GM06990 (cell line): ENCODE results near the gene SIK2.

ENCODE experiments used
- DNase-seq: peaks from one replicate; pipeline ENCODE4 v3.0.0-alpha.2; 2011; ENCODE audit not compliant: insufficient read length; ENCODE audit errors: extremely low read depth
- H3K27me3 ChIP-seq: replicated peaks from 2 replicates; pipeline ENCODE4 v1.6.0; 2011; ENCODE audit warnings: low read length; ENCODE audit not compliant: control insufficient read depth, insufficient read depth
- H3K36me3 ChIP-seq: 2 replicates; pipeline ENCODE4 v1.5.1; 2011; ENCODE audit warnings: low read length; ENCODE audit not compliant: control insufficient read depth, insufficient read depth
- H3K4me3 ChIP-seq: replicated peaks from 2 replicates; pipeline ENCODE4 v1.5.1; 2011; ENCODE audit warnings: low read depth, mild to moderate bottlenecking, control low read depth, low read length
- CTCF ChIP-seq: IDR thresholded peaks from 2 replicates; pipeline ENCODE4 v1.5.1; 2011; ENCODE audit warnings: low read length, control low read depth, mild to moderate bottlenecking, inconsistent platforms; ENCODE audit not compliant: insufficient read depth, poor library complexity, severe bottlenecking

SIK2 gene

GRCh38 chr11:111591187-111591960 is 10.9 kb upstream of the SIK2 start:
- Histone ChIP-seq H3K4me3 (no peak overlapping the region), H3K36me3 (no peaks in the 10 kb centered on the region), H3K27me3 (no peaks in the 10 kb centered on the region)
- TF ChIP-seq CTCF: no peak
- no peak for DNase-seq

- DNase-seq: no peak
- no peaks in the 10 kb centered on the region for H3K27me3 ChIP-seq
- no peak overlapping the region for H3K4me3 ChIP-seq
- no peak for TF ChIP-seq CTCF
- no peaks in the 10 kb centered on the region for H3K36me3 ChIP-seq
These were observed 9.8 kb upstream of the SIK2 start for GRCh38 chr11:111592491-111592890.

GRCh38 chr11:111596319-111596718 is 5.9 kb upstream of the SIK2 start:
- Histone ChIP-seq H3K4me3 (no peak overlapping the region), H3K27me3 (no peaks in the 10 kb centered on the region), H3K36me3 (no peaks in the 10 kb centered on the region)
- no peak for DNase-seq
- no peak for TF ChIP-seq CTCF

- TF ChIP-seq CTCF: no peak
These were observed 4.1 kb upstream of the SIK2 start for GRCh38 chr11:111598148-111598547.

GRCh38 chr11:111598559-111598958 is 3.7 kb upstream of the SIK2 start:
- DNase-seq: no peak
- no peak for TF ChIP-seq CTCF
- H3K27me3 ChIP-seq: no peaks in the 10 kb centered on the region

More at GRCh38 chr11:111598148-111598547, 4.1 kb upstream of the SIK2 start:
- Histone ChIP-seq H3K27me3 (no peaks in the 10 kb centered on the region), H3K4me3 (no peak overlapping the region), H3K36me3 (no peaks in the 10 kb centered on the region)
- DNase-seq: no peak

GRCh38 chr11:111601636-111601978 is 642 bp upstream of the SIK2 start:
- Histone ChIP-seq H3K36me3 (no peaks in the 10 kb centered on the region), H3K4me3 (peak overlapping the region; percentile 87), H3K27me3 (no peaks in the 10 kb centered on the region)
- DNase-seq: no peak
- TF ChIP-seq CTCF: no peak

More at GRCh38 chr11:111598559-111598958, 3.7 kb upstream of the SIK2 start:
- Histone ChIP-seq H3K36me3 (no peaks in the 10 kb centered on the region), H3K4me3 (no peak overlapping the region)
